Measurements from ENCODE around the gene CCDC102B.
"Not testable (repeated sequence)": the region's sequence is repeated elsewhere in the genome, so short reads cannot be mapped to it uniquely, and the experiment has no call there.

CCDC102B gene

GRCh38 chr18:68916734-68917133 lies 118.9 kb downstream of the CCDC102B start:
- DNase-seq: no peak

- DNase-seq: no peak
Measured at GRCh38 chr18:68918216-68918615, 120.3 kb downstream of the CCDC102B start.

GRCh38 chr18:68919900-68920299 lies 122.0 kb downstream of the CCDC102B start:
- DNase-seq: no peak

- no peak for DNase-seq
Measured at GRCh38 chr18:68922392-68922791, 124.5 kb downstream of the CCDC102B start.

- no peak for DNase-seq
Measured at GRCh38 chr18:68925268-68925667, 127.4 kb downstream of the CCDC102B start.

GRCh38 chr18:68928762-68929675 lies 131.1 kb downstream of the CCDC102B start:
- DNase-seq: no peak

- no peak for DNase-seq
Measured at GRCh38 chr18:68935686-68936085, 137.8 kb downstream of the CCDC102B start.

- DNase-seq: no peak
Measured at GRCh38 chr18:68937029-68937599, 139.2 kb downstream of the CCDC102B start.

GRCh38 chr18:68940039-68940438 lies 142.2 kb downstream of the CCDC102B start:
- no peak for DNase-seq

GRCh38 chr18:68940754-68941153 lies 142.9 kb downstream of the CCDC102B start:
- no peak for DNase-seq

GRCh38 chr18:68942230-68942629 lies 144.3 kb downstream of the CCDC102B start:
- no peak for DNase-seq

GRCh38 chr18:68943861-68944260 lies 146.0 kb downstream of the CCDC102B start:
- not testable (repeated sequence) for DNase-seq

- no peak for DNase-seq
Measured at GRCh38 chr18:68944330-68944729, 146.4 kb downstream of the CCDC102B start.

GRCh38 chr18:68944826-68945225 lies 146.9 kb downstream of the CCDC102B start:
- no peak for DNase-seq

GRCh38 chr18:68948622-68949021 lies 150.7 kb downstream of the CCDC102B start:
- no peak for DNase-seq

GRCh38 chr18:68954738-68955137 lies 156.9 kb downstream of the CCDC102B start:
- DNase-seq: no peak

- no peak for DNase-seq
Measured at GRCh38 chr18:68956650-68957049, 158.8 kb downstream of the CCDC102B start.

- DNase-seq: no peak
Measured at GRCh38 chr18:68960355-68960754, 162.5 kb downstream of the CCDC102B start.

- DNase-seq: no peak
Measured at GRCh38 chr18:68962623-68963022, 164.7 kb downstream of the CCDC102B start.

GRCh38 chr18:68965817-68966216 lies 167.9 kb downstream of the CCDC102B start:
- no peak for DNase-seq

- DNase-seq: no peak
Measured at GRCh38 chr18:68969027-68969426, 171.1 kb downstream of the CCDC102B start.

- DNase-seq: no peak
Measured at GRCh38 chr18:68972176-68972575, 174.3 kb downstream of the CCDC102B start.

GRCh38 chr18:68979737-68980136 lies 181.9 kb downstream of the CCDC102B start:
- no peak for DNase-seq

- no peak for DNase-seq
Measured at GRCh38 chr18:68983126-68983525, 185.2 kb downstream of the CCDC102B start.
